CD4-positive, CD25-positive, alpha-beta regulatory T cell (primary cell): ENCODE measurements around the gene ASB15. TPM values are rescaled to one million over a fixed set of nuclear protein-coding genes. Genes with fewer than 3 reads are reported as not detected.

ENCODE experiments used
- ATAC-seq, 2 donors: fragments of 150-1000 bp; cut with Tn5 transposase; one replicate each; pipeline ENCODE4 v1.10.0; 2021; ENCODE audit warnings: low read depth in 2 of 2, moderate number of reproducible peaks in 2 of 2, moderate library complexity in 1 of 2
- DNase-seq, 3 donors: peaks; one replicate each; pipeline versions ENCODE4 v3.0.0 to v3.0.0-alpha.2; 2012 to 2022; ENCODE audit warnings: mixed read lengths in 1 of 3
- H3K27ac ChIP-seq: one replicate; pipeline ENCODE4 v1.7.0; 2013; ENCODE audit warnings: mild to moderate bottlenecking, low read length; ENCODE audit not compliant: insufficient read depth, poor library complexity, severe bottlenecking
- H3K27me3 ChIP-seq: one replicate; pipeline ENCODE4 v1.7.0; 2013; ENCODE audit warnings: low read length; ENCODE audit not compliant: control insufficient read depth, insufficient read depth
- H3K36me3 ChIP-seq: one replicate; pipeline ENCODE4 v1.7.0; 2013; ENCODE audit warnings: mild to moderate bottlenecking, low read length, moderate library complexity; ENCODE audit not compliant: control insufficient read depth, insufficient read depth
- H3K4me1 ChIP-seq: 2 replicates; pipeline ENCODE4 v1.7.0; 2013; ENCODE audit warnings: mild to moderate bottlenecking, low read length; ENCODE audit not compliant: insufficient read depth, control insufficient read depth, poor library complexity, severe bottlenecking
- H3K4me3 ChIP-seq: one replicate; pipeline ENCODE4 v1.7.0; 2013; ENCODE audit warnings: low read depth, mild to moderate bottlenecking, low read length, moderate library complexity
- H3K9me3 ChIP-seq, 2 experiments: 1 replicate in 1 of 2; 2 replicates in 1 of 2; pipeline ENCODE4 v1.7.0; 2013; ENCODE audit warnings: low read length in 2 of 2, mild to moderate bottlenecking in 1 of 2, moderate library complexity in 1 of 2; ENCODE audit not compliant: control insufficient read depth in 2 of 2
- H3K27ac Mint-ChIP-seq, 3 donors: one replicate each; pipeline ENCODE4 v1.8.0; 2020 to 2022; ENCODE audit warnings: mild to moderate bottlenecking in 3 of 3, mixed read lengths in 3 of 3, moderate library complexity in 2 of 3
- H3K27me3 Mint-ChIP-seq: one replicate; pipeline ENCODE4 v1.8.0; 2022; ENCODE audit warnings: mild to moderate bottlenecking, mixed read lengths
- H3K36me3 Mint-ChIP-seq: one replicate; pipeline ENCODE4 v1.8.0; 2020; ENCODE audit warnings: mixed read lengths
- H3K4me1 Mint-ChIP-seq, 4 donors: one replicate each; pipeline ENCODE4 v1.8.0; 2020 to 2022; ENCODE audit warnings: mixed read lengths in 4 of 4, mild to moderate bottlenecking in 1 of 4
- H3K4me3 Mint-ChIP-seq, 4 donors: one replicate each; pipeline ENCODE4 v1.8.0; 2020 to 2022; ENCODE audit warnings: mild to moderate bottlenecking in 4 of 4, mixed read lengths in 4 of 4, moderate library complexity in 3 of 4
- H3K9me3 Mint-ChIP-seq, 7 donors: one replicate each; pipeline ENCODE4 v1.8.0; 2020 to 2022; ENCODE audit warnings: mixed read lengths in 7 of 7, mild to moderate bottlenecking in 3 of 7, moderate library complexity in 2 of 7
- polyA plus RNA-seq, 4 donors: library from polyadenylated mRNA; unstranded; fragments of 300-500 nt; fragmentation: Illumina TruSeq; gene quantifications; one replicate each; pipeline ENCODE4 v1.2.3, GENCODE V29; 2021
- total RNA-seq: library from RNA; stranded (reverse); gene quantifications from one replicate; pipeline ENCODE4 v1.2.3, GENCODE V29; 2022

Gene ASB15
- total and polyA plus RNA-seq, 5 donors from 2014 or later = 0.14 TPM; not detected in 4

DNA sequence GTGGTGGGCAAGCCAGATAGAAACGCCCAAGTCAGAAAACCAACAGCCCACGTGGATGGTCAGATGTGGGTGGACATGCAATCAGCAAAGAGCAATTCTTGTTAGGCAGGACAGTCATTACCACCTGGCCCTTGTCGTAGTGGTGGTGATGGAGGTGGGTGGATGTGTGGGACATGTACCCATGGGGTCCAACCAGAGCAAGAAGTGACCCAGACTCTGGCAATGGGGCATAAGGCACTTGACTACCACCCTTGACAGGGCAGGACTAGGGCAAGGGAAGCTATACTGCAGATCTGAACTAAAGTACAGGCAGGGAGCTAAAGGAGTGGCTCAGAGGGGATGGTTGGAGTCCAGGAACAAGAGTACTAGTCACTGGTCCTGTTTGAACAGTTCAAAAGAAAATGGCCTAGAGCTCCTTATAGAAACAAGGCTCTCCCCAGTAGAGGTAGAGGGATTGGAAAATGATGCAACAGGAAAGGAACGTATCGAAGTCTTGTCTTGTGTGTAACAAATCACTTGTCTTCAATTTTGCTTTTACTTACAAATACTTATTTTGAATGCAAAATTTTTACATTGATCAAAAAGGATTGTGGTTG, 71.6 kb downstream of the ASB15 start:
- H3K9me3 Mint-ChIP-seq = peaks cover 0 to 2% (median 0%) of the 10 kb centered on the region in 7 donors
- peak overlapping the region in 1 of 3 donors; percentile 52 for H3K27ac Mint-ChIP-seq
- no peaks in the 10 kb centered on the region for H3K9me3 ChIP-seq
- H3K27me3 ChIP-seq = no peaks in the 10 kb centered on the region
- no peaks in the 10 kb centered on the region for H3K4me1 ChIP-seq
- DNase-seq (no peak), ATAC-seq (no peak)
- no peak overlapping the region for H3K4me3 Mint-ChIP-seq
- peaks cover 0 to 3% (median 0%) of the 10 kb centered on the region in 4 donors for H3K4me1 Mint-ChIP-seq
- no peaks in the 10 kb centered on the region for H3K36me3 Mint-ChIP-seq
- no peaks in the 10 kb centered on the region for H3K27me3 Mint-ChIP-seq
- H3K4me3 ChIP-seq = no peak overlapping the region
- no peak overlapping the region for H3K27ac ChIP-seq
- no peaks in the 10 kb centered on the region for H3K36me3 ChIP-seq

GRCh38 chr7:123673752-123674398, 72.3 kb downstream of the ASB15 start:
- no peaks in the 10 kb centered on the region for H3K27me3 Mint-ChIP-seq
- Histone ChIP-seq H3K4me1 (no peaks in the 10 kb centered on the region), H3K27ac (no peak overlapping the region), H3K36me3 (no peaks in the 10 kb centered on the region), H3K9me3 (no peaks in the 10 kb centered on the region), H3K4me3 (no peak overlapping the region), H3K27me3 (no peaks in the 10 kb centered on the region)
- H3K27ac Mint-ChIP-seq = no peak overlapping the region
- no peak for ATAC-seq
- no peak for DNase-seq
- H3K36me3 Mint-ChIP-seq = no peaks in the 10 kb centered on the region
- H3K4me1 Mint-ChIP-seq = peaks cover 0 to 3% (median 0%) of the 10 kb centered on the region in 4 donors
- peaks cover 0 to 2% (median 0%) of the 10 kb centered on the region in 7 donors for H3K9me3 Mint-ChIP-seq
- H3K4me3 Mint-ChIP-seq = no peak overlapping the region

- peaks cover 4% of the 10 kb centered on the region for H3K36me3 Mint-ChIP-seq
- Histone ChIP-seq H3K36me3 (no peaks in the 10 kb centered on the region), H3K4me1 (no peaks in the 10 kb centered on the region), H3K9me3 (no peaks in the 10 kb centered on the region), H3K27me3 (no peaks in the 10 kb centered on the region), H3K27ac (no peak overlapping the region), H3K4me3 (no peak overlapping the region)
- peaks cover 0 to 3% (median 0%) of the 10 kb centered on the region in 4 donors for H3K4me1 Mint-ChIP-seq
- peaks cover 0 to 2% (median 0%) of the 10 kb centered on the region in 7 donors for H3K9me3 Mint-ChIP-seq
- DNase-seq (no peak), ATAC-seq (no peak)
- no peak overlapping the region for H3K4me3 Mint-ChIP-seq
- no peaks in the 10 kb centered on the region for H3K27me3 Mint-ChIP-seq
- no peak overlapping the region for H3K27ac Mint-ChIP-seq
Measured at GRCh38 chr7:123674399-123675180, 73.0 kb downstream of the ASB15 start.

DNA sequence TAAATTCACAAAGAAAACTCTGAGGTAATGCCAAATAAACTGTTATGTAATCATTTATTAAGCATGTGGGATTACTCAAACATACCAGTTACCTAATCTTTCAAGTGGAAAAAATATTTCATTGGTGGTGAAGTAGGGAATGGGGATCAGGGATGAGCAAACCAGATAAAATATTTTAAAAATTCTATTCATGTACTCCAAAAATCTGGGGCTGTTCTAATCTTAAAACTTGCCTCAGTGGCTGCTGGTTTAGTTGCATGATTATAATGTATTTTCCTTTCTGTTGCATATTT, 73.5 kb downstream of the ASB15 start:
- no peak for DNase-seq
- H3K27ac ChIP-seq = no peak overlapping the region
- no peaks in the 10 kb centered on the region for H3K9me3 ChIP-seq
- H3K36me3 Mint-ChIP-seq = peaks cover 4% of the 10 kb centered on the region
- no peaks in the 10 kb centered on the region for H3K4me1 ChIP-seq
- H3K9me3 Mint-ChIP-seq = peaks cover 0 to 2% (median 0%) of the 10 kb centered on the region in 7 donors
- peaks cover 0 to 3% (median 0%) of the 10 kb centered on the region in 4 donors for H3K4me1 Mint-ChIP-seq
- no peaks in the 10 kb centered on the region for H3K27me3 Mint-ChIP-seq
- H3K27ac Mint-ChIP-seq = no peak overlapping the region
- ATAC-seq = no peak
- no peaks in the 10 kb centered on the region for H3K27me3 ChIP-seq
- H3K36me3 ChIP-seq = no peaks in the 10 kb centered on the region
- H3K4me3 Mint-ChIP-seq = no peak overlapping the region
- H3K4me3 ChIP-seq = no peak overlapping the region

DNA sequence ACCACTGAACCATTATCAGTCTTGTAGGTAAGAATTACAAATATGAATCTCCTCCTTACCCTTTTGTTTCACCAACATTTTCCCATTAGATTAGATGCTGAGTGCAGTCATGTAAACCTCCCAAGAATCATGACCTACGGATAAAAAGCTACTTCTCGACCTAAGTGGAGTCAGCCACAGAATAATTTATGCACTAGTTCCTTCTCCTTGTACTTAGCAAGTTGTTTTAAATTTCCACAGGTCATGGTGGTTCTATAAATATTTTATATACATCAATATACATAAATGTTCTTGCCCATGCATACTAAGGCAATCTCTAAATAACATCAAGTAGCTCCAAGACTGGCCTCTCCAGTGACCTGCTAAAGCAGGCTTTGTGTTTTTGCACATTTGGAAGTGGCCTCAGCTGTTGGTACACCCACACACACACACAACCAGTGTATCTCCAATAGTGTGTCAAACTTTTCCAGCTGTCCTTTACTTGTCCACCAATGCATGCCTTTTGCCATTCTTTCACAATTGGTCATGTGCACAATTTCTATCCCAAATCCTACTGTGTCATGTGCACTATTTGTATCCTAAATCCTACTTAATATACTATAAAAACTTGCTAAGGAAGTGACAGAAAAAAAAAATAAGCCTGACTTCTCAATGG, 75.6 kb downstream of the ASB15 start:
- H3K9me3 Mint-ChIP-seq = no peaks in the 10 kb centered on the region
- no peaks in the 10 kb centered on the region for H3K4me1 Mint-ChIP-seq
- peaks cover 11% of the 10 kb centered on the region for H3K36me3 ChIP-seq
- H3K4me1 ChIP-seq = no peaks in the 10 kb centered on the region
- ATAC-seq (no peak), DNase-seq (no peak)
- no peak overlapping the region for H3K4me3 ChIP-seq
- H3K4me3 Mint-ChIP-seq = no peak overlapping the region
- no peaks in the 10 kb centered on the region for H3K27me3 Mint-ChIP-seq
- H3K27ac Mint-ChIP-seq = no peak overlapping the region
- H3K9me3 ChIP-seq = no peaks in the 10 kb centered on the region
- H3K27ac ChIP-seq = no peak overlapping the region
- H3K36me3 Mint-ChIP-seq = peaks cover 4% of the 10 kb centered on the region
- no peaks in the 10 kb centered on the region for H3K27me3 ChIP-seq

- no peak for ATAC-seq
- no peaks in the 10 kb centered on the region for H3K27me3 ChIP-seq
- H3K4me1 Mint-ChIP-seq = no peaks in the 10 kb centered on the region
- H3K36me3 Mint-ChIP-seq = peaks cover 8% of the 10 kb centered on the region
- H3K4me3 ChIP-seq = no peak overlapping the region
- no peak for DNase-seq
- H3K9me3 Mint-ChIP-seq = no peaks in the 10 kb centered on the region
- no peaks in the 10 kb centered on the region for H3K27me3 Mint-ChIP-seq
- H3K27ac ChIP-seq = no peak overlapping the region
- H3K9me3 ChIP-seq = no peaks in the 10 kb centered on the region
- no peaks in the 10 kb centered on the region for H3K4me1 ChIP-seq
- H3K27ac Mint-ChIP-seq = no peak overlapping the region
- H3K36me3 ChIP-seq = peaks cover 12% of the 10 kb centered on the region
- H3K4me3 Mint-ChIP-seq = no peak overlapping the region
Measured at GRCh38 chr7:123679614-123680013, 78.0 kb downstream of the ASB15 start.

- peaks cover 8% of the 10 kb centered on the region for H3K36me3 Mint-ChIP-seq
- Histone ChIP-seq H3K36me3 (peaks cover 12% of the 10 kb centered on the region), H3K9me3 (no peaks in the 10 kb centered on the region), H3K27ac (no peak overlapping the region), H3K4me3 (no peak overlapping the region), H3K27me3 (no peaks in the 10 kb centered on the region), H3K4me1 (no peaks in the 10 kb centered on the region)
- H3K27ac Mint-ChIP-seq = no peak overlapping the region
- DNase-seq (no peak), ATAC-seq (no peak)
- no peaks in the 10 kb centered on the region for H3K4me1 Mint-ChIP-seq
- no peaks in the 10 kb centered on the region for H3K9me3 Mint-ChIP-seq
- no peak overlapping the region for H3K4me3 Mint-ChIP-seq
- no peaks in the 10 kb centered on the region for H3K27me3 Mint-ChIP-seq
Measured at GRCh38 chr7:123680580-123680979, 79.0 kb downstream of the ASB15 start.
